GM23338 (cell line): ENCODE data around the gene CYRIA. TPM values are rescaled to one million over a fixed set of nuclear protein-coding genes. Genes with fewer than 3 reads are reported as not detected.

Experiments
- ATAC-seq: fragments of 200-7000 bp; cut with Tn5 transposase; 3 replicates; pipeline ENCODE4 v1.9.1; 2020
- DNase-seq: peaks from one replicate; pipeline ENCODE4 v3.0.0-alpha.2; 2015; ENCODE audit warnings: low spot score
- H2AFZ ChIP-seq: fragments of 200-600 bp; sonication (generic); 2 replicates; pipeline ENCODE4 v1.8.0; 2016; ENCODE audit warnings: antibody characterized with exemption, mild to moderate bottlenecking, moderate library complexity
- H3F3A ChIP-seq: fragments of 200-600 bp; sonication (generic); replicated peaks from 2 replicates; pipeline ENCODE4 v1.8.0; 2017; ENCODE audit warnings: antibody characterized with exemption, mixed run types, low read depth
- H3K27ac ChIP-seq: fragments of 200-600 bp; sonication (generic); 2 replicates; pipeline ENCODE4 v1.6.1; 2016; ENCODE audit warnings: low read depth
- H3K27me3 ChIP-seq: fragments of 200-600 bp; sonication (generic); 2 replicates; pipeline ENCODE4 v1.8.0; 2016; ENCODE audit warnings: mild to moderate bottlenecking, mixed run types, moderate library complexity; ENCODE audit not compliant: insufficient read depth
- H3K36me3 ChIP-seq: fragments of 200-600 bp; sonication (generic); 2 replicates; pipeline ENCODE4 v1.8.0; 2016; ENCODE audit warnings: mild to moderate bottlenecking; ENCODE audit not compliant: insufficient read depth
- H3K4me1 ChIP-seq: fragments of 200-600 bp; sonication (generic); 2 replicates; pipeline ENCODE4 v1.8.0; 2016; ENCODE audit warnings: mild to moderate bottlenecking, moderate library complexity; ENCODE audit not compliant: insufficient read depth
- H3K4me2 ChIP-seq: fragments of 200-600 bp; sonication (generic); 2 replicates; pipeline ENCODE4 v1.7.1; 2017; ENCODE audit warnings: mixed run types
- H3K4me3 ChIP-seq: fragments of 200-600 bp; sonication (generic); 2 replicates; pipeline ENCODE4 v1.6.1; 2016; ENCODE audit warnings: mixed run types
- H3K79me2 ChIP-seq: fragments of 200-600 bp; sonication (generic); replicated peaks from 2 replicates; pipeline ENCODE4 v1.8.0; 2017; ENCODE audit warnings: mild to moderate bottlenecking; ENCODE audit not compliant: insufficient read depth
- H3K9me2 ChIP-seq: fragments of 200-600 bp; sonication (generic); 2 replicates; pipeline ENCODE4 v1.8.0; 2017; ENCODE audit not compliant: insufficient read depth
- H4K20me1 ChIP-seq: fragments of 200-600 bp; sonication (generic); replicated peaks from 2 replicates; pipeline ENCODE4 v1.8.0; 2017; ENCODE audit warnings: mild to moderate bottlenecking; ENCODE audit not compliant: insufficient read depth
- H3K27ac Mint-ChIP-seq: 2 replicates; pipeline ENCODE4 v1.8.0; 2020; ENCODE audit warnings: inconsistent platforms, mild to moderate bottlenecking, moderate library complexity, mixed read lengths
- H3K27me3 Mint-ChIP-seq: 3 replicates; pipeline ENCODE4 v1.8.0; 2022; ENCODE audit warnings: low read depth, mild to moderate bottlenecking, moderate library complexity, mixed read lengths, inconsistent platforms; ENCODE audit not compliant: insufficient read depth, poor library complexity
- H3K36me3 Mint-ChIP-seq: 3 replicates; pipeline ENCODE4 v1.8.0; 2021; ENCODE audit warnings: low read depth, mild to moderate bottlenecking, inconsistent platforms, moderate library complexity, mixed read lengths
- H3K4me1 Mint-ChIP-seq: 3 replicates; pipeline ENCODE4 v1.8.0; 2020; ENCODE audit warnings: mild to moderate bottlenecking, inconsistent platforms, mixed read lengths
- H3K4me3 Mint-ChIP-seq: 3 replicates; pipeline ENCODE4 v1.8.0; 2021; ENCODE audit warnings: moderate library complexity, mild to moderate bottlenecking, inconsistent platforms, mixed read lengths
- H3K9me3 Mint-ChIP-seq: 3 replicates; pipeline ENCODE4 v1.8.0; 2020; ENCODE audit warnings: moderate library complexity, mild to moderate bottlenecking, inconsistent platforms, mixed read lengths
- CREB1 ChIP-seq: fragments of 250-450 bp; sonication (Bioruptor Pico); IDR thresholded peaks from 2 replicates; pipeline ENCODE4 v1.5.0; 2020; ENCODE audit warnings: low read depth, mild to moderate bottlenecking, moderate library complexity
- EZH2 ChIP-seq: fragments of 200-600 bp; sonication (generic); IDR thresholded peaks from one replicate; pipeline ENCODE4 v1.8.0; 2017; ENCODE audit warnings: antibody characterized with exemption, mild to moderate bottlenecking, low read depth; ENCODE audit not compliant: unreplicated experiment
- EZH2phosphoT487 ChIP-seq: fragments of 200-600 bp; sonication (generic); IDR thresholded peaks from one replicate; pipeline ENCODE4 v1.8.1; 2018; ENCODE audit warnings: antibody characterized with exemption; ENCODE audit not compliant: unreplicated experiment
- JUNB ChIP-seq: IDR thresholded peaks from one replicate; pipeline ENCODE4 v1.6.1; 2016; ENCODE audit warnings: antibody characterized with exemption; ENCODE audit not compliant: unreplicated experiment
- NANOG ChIP-seq: IDR thresholded peaks from 2 replicates; pipeline ENCODE4 v1.6.1; 2016; ENCODE audit warnings: antibody characterized with exemption, borderline replicate concordance
- POLR2AphosphoS5 ChIP-seq: IDR thresholded peaks from 2 replicates; pipeline ENCODE4 v1.6.1; 2016; ENCODE audit warnings: antibody characterized with exemption, low read depth
- STAT1 ChIP-seq: IDR thresholded peaks from one replicate; pipeline ENCODE4 v1.6.1; 2016; ENCODE audit warnings: antibody characterized with exemption; ENCODE audit not compliant: unreplicated experiment
- ZNF114 ChIP-seq: fragments of 250-450 bp; sonication (Bioruptor Pico); IDR thresholded peaks from 2 replicates; pipeline ENCODE4 v1.5.0; 2020; ENCODE audit warnings: mild to moderate bottlenecking, moderate library complexity
- ZNF331 ChIP-seq: fragments of 250-450 bp; sonication (Bioruptor Pico); IDR thresholded peaks from 2 replicates; pipeline ENCODE4 v1.5.0; 2020; ENCODE audit warnings: low read depth, mild to moderate bottlenecking, moderate library complexity
- polyA plus RNA-seq: library from polyadenylated mRNA; unstranded; fragments of >200 nt; fragmentation: Nextera tagmentation; extraction: Ambion mirVana; gene quantifications from 2 replicates; pipeline ENCODE4 v1.2.1, GENCODE V29; 2016
- total RNA-seq: library from RNA; depleted of rRNA; stranded (reverse); fragments of >200 nt; shearing (Covaris generic); gene quantifications from 2 replicates; pipeline ENCODE4 v1.2.3, GENCODE V29; 2014
- TF ChIP-seq, protein P1 (sequence below): IDR thresholded peaks from 2 replicates; pipeline ENCODE4 v1.6.1; 2016; ENCODE audit warnings: antibody characterized with exemption
- TF ChIP-seq, protein P2 (sequence below), 2 experiments: fragments of 200-600 bp in 1 of 2; sonication (generic) in 1 of 2; conservative IDR thresholded peaks; 2 replicates each; pipeline versions ENCODE4 v1.5.1 to v1.6.1; 2016 to 2017; ENCODE audit warnings: antibody characterized with exemption in 2 of 2, low read depth in 2 of 2, mild to moderate bottlenecking in 2 of 2, moderate library complexity in 1 of 2
- TF ChIP-seq, protein P3 (sequence below): IDR thresholded peaks from one replicate; pipeline ENCODE4 v1.6.1; 2018; ENCODE audit warnings: antibody characterized with exemption; ENCODE audit not compliant: unreplicated experiment
- TF ChIP-seq, protein P4 (sequence below): fragments of 250-450 bp; sonication (Bioruptor Pico); IDR thresholded peaks from 2 replicates; pipeline ENCODE4 v1.5.0; 2020; ENCODE audit warnings: mild to moderate bottlenecking, moderate library complexity

CYRIA gene
- total and polyA plus RNA-seq, 2 experiments from 2014 or later, result 3.0 to 5.3 TPM

DNA sequence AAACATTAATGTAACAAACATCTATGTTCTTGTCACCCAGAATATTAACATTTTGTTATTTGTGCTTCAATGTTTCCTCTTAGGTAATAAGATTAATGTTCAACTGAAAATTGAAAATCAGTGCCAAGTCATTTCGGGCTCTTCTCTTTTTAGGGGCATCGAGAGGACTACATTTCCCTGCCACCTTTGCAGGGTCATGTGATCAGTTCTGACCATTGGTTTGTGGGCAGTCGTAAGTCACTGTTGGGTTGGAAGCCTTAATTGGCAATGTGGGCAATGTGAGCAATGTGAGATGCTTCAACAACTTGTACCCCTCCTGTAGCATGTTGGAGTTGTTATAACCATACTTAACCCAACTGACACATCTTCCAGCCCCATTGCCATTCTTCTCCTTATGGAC lies 10.1 kb upstream of the CYRIA start:
- H3K4me1 ChIP-seq, result no peaks in the 10 kb centered on the region
- DNase-seq, result no peak
- H3F3A ChIP-seq, result no peaks in the 10 kb centered on the region
- no peak for ATAC-seq
- Mint-ChIP-seq H3K4me1 (no peaks in the 10 kb centered on the region), H3K27ac (no peak overlapping the region), H3K9me3 (peaks cover 13% of the 10 kb centered on the region), H3K27me3 (peaks cover 4% of the 10 kb centered on the region), H3K4me3 (no peak overlapping the region), H3K36me3 (peaks cover 4% of the 10 kb centered on the region; the same call in 2 of the 3 replicates)
- no peaks in the 10 kb centered on the region for H4K20me1 ChIP-seq
- H3K9me2 ChIP-seq, result no peaks in the 10 kb centered on the region
- no peak overlapping the region for H2AFZ ChIP-seq
- no peaks in the 10 kb centered on the region for H3K79me2 ChIP-seq
- H3K4me3 ChIP-seq, result no peak overlapping the region
- H3K27me3 ChIP-seq, result no peaks in the 10 kb centered on the region
- no peaks in the 10 kb centered on the region for H3K36me3 ChIP-seq
- H3K27ac ChIP-seq, result no peak overlapping the region
- H3K4me2 ChIP-seq, result no peak overlapping the region
- no peak for TF ChIP-seq POLR2AphosphoS5
- TF ChIP-seq, protein P1, sequence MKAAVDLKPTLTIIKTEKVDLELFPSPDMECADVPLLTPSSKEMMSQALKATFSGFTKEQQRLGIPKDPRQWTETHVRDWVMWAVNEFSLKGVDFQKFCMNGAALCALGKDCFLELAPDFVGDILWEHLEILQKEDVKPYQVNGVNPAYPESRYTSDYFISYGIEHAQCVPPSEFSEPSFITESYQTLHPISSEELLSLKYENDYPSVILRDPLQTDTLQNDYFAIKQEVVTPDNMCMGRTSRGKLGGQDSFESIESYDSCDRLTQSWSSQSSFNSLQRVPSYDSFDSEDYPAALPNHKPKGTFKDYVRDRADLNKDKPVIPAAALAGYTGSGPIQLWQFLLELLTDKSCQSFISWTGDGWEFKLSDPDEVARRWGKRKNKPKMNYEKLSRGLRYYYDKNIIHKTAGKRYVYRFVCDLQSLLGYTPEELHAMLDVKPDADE, result no peak
- no peak for TF ChIP-seq NANOG
- no peak for TF ChIP-seq JUNB
- no peak for TF ChIP-seq STAT1
- no peak for TF ChIP-seq EZH2
- TF ChIP-seq, protein P2, sequence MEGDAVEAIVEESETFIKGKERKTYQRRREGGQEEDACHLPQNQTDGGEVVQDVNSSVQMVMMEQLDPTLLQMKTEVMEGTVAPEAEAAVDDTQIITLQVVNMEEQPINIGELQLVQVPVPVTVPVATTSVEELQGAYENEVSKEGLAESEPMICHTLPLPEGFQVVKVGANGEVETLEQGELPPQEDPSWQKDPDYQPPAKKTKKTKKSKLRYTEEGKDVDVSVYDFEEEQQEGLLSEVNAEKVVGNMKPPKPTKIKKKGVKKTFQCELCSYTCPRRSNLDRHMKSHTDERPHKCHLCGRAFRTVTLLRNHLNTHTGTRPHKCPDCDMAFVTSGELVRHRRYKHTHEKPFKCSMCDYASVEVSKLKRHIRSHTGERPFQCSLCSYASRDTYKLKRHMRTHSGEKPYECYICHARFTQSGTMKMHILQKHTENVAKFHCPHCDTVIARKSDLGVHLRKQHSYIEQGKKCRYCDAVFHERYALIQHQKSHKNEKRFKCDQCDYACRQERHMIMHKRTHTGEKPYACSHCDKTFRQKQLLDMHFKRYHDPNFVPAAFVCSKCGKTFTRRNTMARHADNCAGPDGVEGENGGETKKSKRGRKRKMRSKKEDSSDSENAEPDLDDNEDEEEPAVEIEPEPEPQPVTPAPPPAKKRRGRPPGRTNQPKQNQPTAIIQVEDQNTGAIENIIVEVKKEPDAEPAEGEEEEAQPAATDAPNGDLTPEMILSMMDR (conservative IDR thresholded peaks at IDR 0.05; ENCODE audit: low read depth in 2 of 2), result no peak
- TF ChIP-seq ZNF331 (CRISPR knock-in tag), result no peak
- TF ChIP-seq, protein P3, sequence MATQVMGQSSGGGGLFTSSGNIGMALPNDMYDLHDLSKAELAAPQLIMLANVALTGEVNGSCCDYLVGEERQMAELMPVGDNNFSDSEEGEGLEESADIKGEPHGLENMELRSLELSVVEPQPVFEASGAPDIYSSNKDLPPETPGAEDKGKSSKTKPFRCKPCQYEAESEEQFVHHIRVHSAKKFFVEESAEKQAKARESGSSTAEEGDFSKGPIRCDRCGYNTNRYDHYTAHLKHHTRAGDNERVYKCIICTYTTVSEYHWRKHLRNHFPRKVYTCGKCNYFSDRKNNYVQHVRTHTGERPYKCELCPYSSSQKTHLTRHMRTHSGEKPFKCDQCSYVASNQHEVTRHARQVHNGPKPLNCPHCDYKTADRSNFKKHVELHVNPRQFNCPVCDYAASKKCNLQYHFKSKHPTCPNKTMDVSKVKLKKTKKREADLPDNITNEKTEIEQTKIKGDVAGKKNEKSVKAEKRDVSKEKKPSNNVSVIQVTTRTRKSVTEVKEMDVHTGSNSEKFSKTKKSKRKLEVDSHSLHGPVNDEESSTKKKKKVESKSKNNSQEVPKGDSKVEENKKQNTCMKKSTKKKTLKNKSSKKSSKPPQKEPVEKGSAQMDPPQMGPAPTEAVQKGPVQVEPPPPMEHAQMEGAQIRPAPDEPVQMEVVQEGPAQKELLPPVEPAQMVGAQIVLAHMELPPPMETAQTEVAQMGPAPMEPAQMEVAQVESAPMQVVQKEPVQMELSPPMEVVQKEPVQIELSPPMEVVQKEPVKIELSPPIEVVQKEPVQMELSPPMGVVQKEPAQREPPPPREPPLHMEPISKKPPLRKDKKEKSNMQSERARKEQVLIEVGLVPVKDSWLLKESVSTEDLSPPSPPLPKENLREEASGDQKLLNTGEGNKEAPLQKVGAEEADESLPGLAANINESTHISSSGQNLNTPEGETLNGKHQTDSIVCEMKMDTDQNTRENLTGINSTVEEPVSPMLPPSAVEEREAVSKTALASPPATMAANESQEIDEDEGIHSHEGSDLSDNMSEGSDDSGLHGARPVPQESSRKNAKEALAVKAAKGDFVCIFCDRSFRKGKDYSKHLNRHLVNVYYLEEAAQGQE, result no peak
- TF ChIP-seq, protein P4, sequence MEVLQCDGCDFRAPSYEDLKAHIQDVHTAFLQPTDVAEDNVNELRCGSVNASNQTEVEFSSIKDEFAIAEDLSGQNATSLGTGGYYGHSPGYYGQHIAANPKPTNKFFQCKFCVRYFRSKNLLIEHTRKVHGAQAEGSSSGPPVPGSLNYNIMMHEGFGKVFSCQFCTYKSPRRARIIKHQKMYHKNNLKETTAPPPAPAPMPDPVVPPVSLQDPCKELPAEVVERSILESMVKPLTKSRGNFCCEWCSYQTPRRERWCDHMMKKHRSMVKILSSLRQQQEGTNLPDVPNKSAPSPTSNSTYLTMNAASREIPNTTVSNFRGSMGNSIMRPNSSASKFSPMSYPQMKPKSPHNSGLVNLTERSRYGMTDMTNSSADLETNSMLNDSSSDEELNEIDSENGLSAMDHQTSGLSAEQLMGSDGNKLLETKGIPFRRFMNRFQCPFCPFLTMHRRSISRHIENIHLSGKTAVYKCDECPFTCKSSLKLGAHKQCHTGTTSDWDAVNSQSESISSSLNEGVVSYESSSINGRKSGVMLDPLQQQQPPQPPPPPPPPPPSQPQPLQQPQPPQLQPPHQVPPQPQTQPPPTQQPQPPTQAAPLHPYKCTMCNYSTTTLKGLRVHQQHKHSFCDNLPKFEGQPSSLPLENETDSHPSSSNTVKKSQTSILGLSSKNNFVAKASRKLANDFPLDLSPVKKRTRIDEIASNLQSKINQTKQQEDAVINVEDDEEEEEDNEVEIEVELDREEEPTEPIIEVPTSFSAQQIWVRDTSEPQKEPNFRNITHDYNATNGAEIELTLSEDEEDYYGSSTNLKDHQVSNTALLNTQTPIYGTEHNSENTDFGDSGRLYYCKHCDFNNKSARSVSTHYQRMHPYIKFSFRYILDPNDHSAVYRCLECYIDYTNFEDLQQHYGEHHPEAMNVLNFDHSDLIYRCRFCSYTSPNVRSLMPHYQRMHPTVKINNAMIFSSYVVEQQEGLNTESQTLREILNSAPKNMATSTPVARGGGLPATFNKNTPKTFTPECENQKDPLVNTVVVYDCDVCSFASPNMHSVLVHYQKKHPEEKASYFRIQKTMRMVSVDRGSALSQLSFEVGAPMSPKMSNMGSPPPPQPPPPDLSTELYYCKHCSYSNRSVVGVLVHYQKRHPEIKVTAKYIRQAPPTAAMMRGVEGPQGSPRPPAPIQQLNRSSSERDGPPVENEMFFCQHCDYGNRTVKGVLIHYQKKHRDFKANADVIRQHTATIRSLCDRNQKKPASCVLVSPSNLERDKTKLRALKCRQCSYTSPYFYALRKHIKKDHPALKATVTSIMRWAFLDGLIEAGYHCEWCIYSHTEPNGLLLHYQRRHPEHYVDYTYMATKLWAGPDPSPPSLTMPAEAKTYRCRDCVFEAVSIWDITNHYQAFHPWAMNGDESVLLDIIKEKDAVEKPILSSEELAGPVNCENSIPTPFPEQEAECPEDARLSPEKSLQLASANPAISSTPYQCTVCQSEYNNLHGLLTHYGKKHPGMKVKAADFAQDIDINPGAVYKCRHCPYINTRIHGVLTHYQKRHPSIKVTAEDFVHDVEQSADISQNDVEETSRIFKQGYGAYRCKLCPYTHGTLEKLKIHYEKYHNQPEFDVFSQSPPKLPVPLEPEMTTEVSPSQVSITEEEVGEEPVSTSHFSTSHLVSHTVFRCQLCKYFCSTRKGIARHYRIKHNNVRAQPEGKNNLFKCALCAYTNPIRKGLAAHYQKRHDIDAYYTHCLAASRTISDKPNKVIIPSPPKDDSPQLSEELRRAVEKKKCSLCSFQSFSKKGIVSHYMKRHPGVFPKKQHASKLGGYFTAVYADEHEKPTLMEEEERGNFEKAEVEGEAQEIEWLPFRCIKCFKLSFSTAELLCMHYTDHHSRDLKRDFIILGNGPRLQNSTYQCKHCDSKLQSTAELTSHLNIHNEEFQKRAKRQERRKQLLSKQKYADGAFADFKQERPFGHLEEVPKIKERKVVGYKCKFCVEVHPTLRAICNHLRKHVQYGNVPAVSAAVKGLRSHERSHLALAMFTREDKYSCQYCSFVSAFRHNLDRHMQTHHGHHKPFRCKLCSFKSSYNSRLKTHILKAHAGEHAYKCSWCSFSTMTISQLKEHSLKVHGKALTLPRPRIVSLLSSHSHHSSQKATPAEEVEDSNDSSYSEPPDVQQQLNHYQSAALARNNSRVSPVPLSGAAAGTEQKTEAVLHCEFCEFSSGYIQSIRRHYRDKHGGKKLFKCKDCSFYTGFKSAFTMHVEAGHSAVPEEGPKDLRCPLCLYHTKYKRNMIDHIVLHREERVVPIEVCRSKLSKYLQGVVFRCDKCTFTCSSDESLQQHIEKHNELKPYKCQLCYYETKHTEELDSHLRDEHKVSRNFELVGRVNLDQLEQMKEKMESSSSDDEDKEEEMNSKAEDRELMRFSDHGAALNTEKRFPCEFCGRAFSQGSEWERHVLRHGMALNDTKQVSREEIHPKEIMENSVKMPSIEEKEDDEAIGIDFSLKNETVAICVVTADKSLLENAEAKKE, result no peak
- no peak for TF ChIP-seq ZNF114 (CRISPR knock-in tag)
- TF ChIP-seq EZH2phosphoT487, result no peak
- TF ChIP-seq CREB1 (CRISPR knock-in tag), result no peak
